BJ (cell line): ENCODE results near the gene BCL7C. TPM values are rescaled to one million over a fixed set of nuclear protein-coding genes. Genes with fewer than 3 reads are reported as not detected.

Source experiments
- CTCF ChIA-PET: fragments of 350-600 bp; formaldehyde crosslinking; extraction: SDS; loops from one replicate; lab custom pipeline; 2021; ENCODE audit warnings: antibody characterized with exemption, inconsistent platforms; lab: Yijun Ruan, JAX
- POLR2A ChIA-PET: fragments of 300-600 bp; sonication (Branson Sonifier 250); formaldehyde crosslinking; extraction: SDS; loops from one replicate; lab custom pipeline; 2021; ENCODE audit warnings: antibody characterized with exemption; lab: Charles Lee
- DNase-seq: peaks from one replicate; pipeline ENCODE4 v3.0.0-alpha.2; 2011; ENCODE audit warnings: low read depth
- H3K27me3 ChIP-seq: 2 replicates; pipeline ENCODE4 v1.6.0; 2011; ENCODE audit warnings: low read length; ENCODE audit not compliant: control insufficient read depth, insufficient read depth
- H3K36me3 ChIP-seq: 2 replicates; pipeline ENCODE4 v1.5.1; 2011; ENCODE audit warnings: low read length; ENCODE audit not compliant: control insufficient read depth, insufficient read depth
- H3K4me3 ChIP-seq: 2 replicates; pipeline ENCODE4 v1.5.1; 2011; ENCODE audit warnings: low read depth, mild to moderate bottlenecking, control low read depth, low read length
- CTCF ChIP-seq: IDR thresholded peaks from 2 replicates; pipeline ENCODE4 v1.5.1; 2011; ENCODE audit warnings: low read depth, mild to moderate bottlenecking, control low read depth, inconsistent platforms, low read length, moderate library complexity; ENCODE audit not compliant: insufficient read depth
- polyA plus RNA-seq: library from polyadenylated mRNA; depleted of rRNA; stranded (reverse); fragments of >200 nt; gene quantifications from 2 replicates; pipeline ENCODE4 v1.2.3, GENCODE V29; 2011

BCL7C gene
- polyA plus RNA-seq, 1 experiment: 27.4 TPM

GRCh38 chr16:30886145-30886544 is 7.7 kb downstream of the BCL7C start:
- Histone ChIP-seq H3K4me3 (no peak overlapping the region), H3K27me3 (no peaks in the 10 kb centered on the region), H3K36me3 (peaks cover 20% of the 10 kb centered on the region)
- TF ChIP-seq CTCF: no peak
- DNase-seq: no peak
- POLR2A ChIA-PET: no interaction called here
- CTCF ChIA-PET: no interaction called here

GRCh38 chr16:30885196-30885595 is 8.7 kb downstream of the BCL7C start:
- no peak overlapping the region for H3K4me3 ChIP-seq
- TF ChIP-seq CTCF: no peak
- H3K27me3 ChIP-seq: no peaks in the 10 kb centered on the region
- POLR2A ChIA-PET: no interaction called here
- H3K36me3 ChIP-seq: peaks cover 19% of the 10 kb centered on the region
- CTCF ChIA-PET: no interaction called here
- no peak for DNase-seq

DNA sequence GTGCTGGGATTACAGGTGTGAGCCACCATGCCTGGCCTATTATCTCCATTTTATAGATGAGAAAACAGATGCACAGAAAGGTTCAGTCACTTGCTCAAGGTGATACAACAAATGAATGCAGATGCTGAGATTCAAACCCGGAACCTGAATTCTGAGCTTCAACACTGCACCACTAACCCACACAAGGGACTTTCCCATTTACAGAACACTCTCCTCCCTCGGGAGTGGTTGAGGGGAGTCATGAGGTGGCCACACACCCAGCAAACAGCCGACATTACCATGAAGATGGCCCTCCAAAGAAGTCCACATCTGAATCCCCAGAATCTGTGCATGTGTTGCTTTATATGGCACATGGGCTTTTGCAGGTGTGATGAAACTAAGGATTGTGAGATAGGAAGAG is 9.1 kb downstream of the BCL7C start:
- ChIA-PET POLR2A (no interaction called here), CTCF (no interaction called here)
- no peak for TF ChIP-seq CTCF
- Histone ChIP-seq H3K27me3 (no peaks in the 10 kb centered on the region), H3K36me3 (peaks cover 19% of the 10 kb centered on the region), H3K4me3 (no peak overlapping the region)
- DNase-seq: no peak

DNA sequence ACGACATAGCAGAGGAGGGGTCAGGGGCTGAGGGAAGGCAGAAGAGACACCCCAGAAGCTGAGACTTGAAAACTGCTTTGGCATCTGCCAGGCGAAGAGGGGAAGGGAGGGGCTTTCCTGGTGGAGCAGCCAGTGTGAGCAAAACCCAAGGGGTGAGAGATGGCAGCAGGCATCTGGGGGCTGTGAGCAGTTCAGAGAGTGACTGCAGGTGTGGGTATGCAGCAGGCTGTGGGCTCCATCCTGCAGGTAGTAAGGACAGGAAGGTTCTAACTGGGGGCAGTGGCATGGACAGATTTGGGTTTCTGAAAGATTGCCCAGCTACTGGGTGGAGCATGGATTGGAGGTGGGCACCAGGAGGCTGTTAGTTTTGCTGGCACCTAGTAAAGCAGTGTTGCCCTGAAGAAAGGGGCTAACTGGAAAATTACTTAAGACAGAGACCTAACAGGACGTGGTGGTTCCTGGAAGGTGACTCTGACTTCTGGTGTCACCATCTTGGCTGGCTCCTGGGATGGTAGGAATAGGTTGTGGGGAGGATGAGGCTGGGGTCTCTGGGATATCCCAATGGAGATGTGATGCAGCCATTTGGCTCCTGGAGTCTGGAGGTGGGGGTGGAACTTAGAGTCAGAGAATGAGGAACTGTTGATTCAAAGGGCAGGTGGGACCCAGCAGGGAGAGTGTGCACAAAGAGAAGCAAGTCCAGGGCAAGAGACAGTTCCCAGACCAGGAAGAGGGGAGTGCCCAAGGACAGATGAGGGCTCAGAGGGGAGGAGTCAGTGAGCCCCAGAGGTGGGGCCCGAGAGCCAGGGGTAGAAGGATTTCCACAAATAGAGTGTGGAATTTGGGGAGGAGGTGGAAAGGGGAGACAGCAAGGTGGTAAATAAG is 11.2 kb downstream of the BCL7C start:
- Histone ChIP-seq H3K36me3 (peaks cover 12% of the 10 kb centered on the region), H3K27me3 (no peaks in the 10 kb centered on the region), H3K4me3 (no peak overlapping the region)
- CTCF ChIA-PET: interaction anchor here (1.1 kb wide), 1 partner anchor 14 kb away, joined by 3 read pairs; the partner anchor contains the start of gene CTF1
- no peak for DNase-seq
- POLR2A ChIA-PET: no interaction called here
- no peak for TF ChIP-seq CTCF

- H3K36me3 ChIP-seq: peaks cover 6% of the 10 kb centered on the region
- DNase-seq: no peak
- POLR2A ChIA-PET: interaction anchor here (0.7 kb wide), 1 partner anchor 72 kb away, joined by 8 read pairs; no protein-coding TSS in a partner anchor
- H3K4me3 ChIP-seq: no peak overlapping the region
- no peak for TF ChIP-seq CTCF
- H3K27me3 ChIP-seq: no peaks in the 10 kb centered on the region
- CTCF ChIA-PET: interaction anchor here (0.6 to 2.9 kb wide), 7 partner anchors 15 to 1033 kb away, joined by 3 to 12 read pairs (median 4); partner anchors contain the start of gene BCL7C
These were observed 17.0 kb downstream of the BCL7C start for GRCh38 chr16:30876867-30877266.
